ENCODE data around the gene PIP4K2B. TPM values are rescaled to one million over a fixed set of nuclear protein-coding genes. Genes with fewer than 3 reads are reported as not detected.
"Not testable (repeated sequence)": the region's sequence is repeated elsewhere in the genome, so short reads cannot be mapped to it uniquely, and the experiment has no call there.

PIP4K2B gene
- polyA plus RNA-seq, 1 experiment: 36.8 TPM

- no peak for TF ChIP-seq CTCF (IDR thresholded peaks at IDR 0.05; ENCODE audit: low read depth, low read length)
- POLR2A ChIA-PET: no interaction called here
- Histone ChIP-seq H3K27me3 (ENCODE audit: control insufficient read depth, insufficient read depth, low read length) (no peaks in the 10 kb centered on the region), H3K4me3 (ENCODE audit: low read depth, low read length) (no peak overlapping the region), H3K27ac (ENCODE audit: low read depth, low read length) (no peak overlapping the region), H3K9me3 (ENCODE audit: control insufficient read depth, insufficient read depth, low read length) (no peaks in the 10 kb centered on the region; the same call in 1 of the 2 replicates)
- CTCF ChIA-PET: interaction anchor here (1.2 kb wide), 1 partner anchor 8 kb away, joined by 3 read pairs; no protein-coding TSS in a partner anchor
- no peak for DNase-seq (ENCODE audit: low read depth, low spot score)
Observed at GRCh38 chr17:38727736-38728135, 71.6 kb downstream of the PIP4K2B start.

GRCh38 chr17:38726145-38726544, 73.2 kb downstream of the PIP4K2B start:
- H3K4me3 ChIP-seq (ENCODE audit: low read depth, low read length); DNase-seq (ENCODE audit: low read depth, low spot score); POLR2A ChIA-PET; H3K9me3 ChIP-seq (ENCODE audit: control insufficient read depth, insufficient read depth, low read length); CTCF ChIA-PET; H3K27ac ChIP-seq (ENCODE audit: low read depth, low read length); H3K27me3 ChIP-seq (ENCODE audit: control insufficient read depth, insufficient read depth, low read length): not testable (repeated sequence)

- POLR2A ChIA-PET: no interaction called here
- DNase-seq (ENCODE audit: low read depth, low spot score): no peak
Observed at GRCh38 chr17:38725066-38725465, 74.3 kb downstream of the PIP4K2B start.

GRCh38 chr17:38724337-38724988, 74.9 kb downstream of the PIP4K2B start:
- H3K27ac ChIP-seq (ENCODE audit: low read depth, low read length): no peak overlapping the region

More at GRCh38 chr17:38725066-38725465, 74.3 kb downstream of the PIP4K2B start:
- Histone ChIP-seq H3K27me3 (ENCODE audit: control insufficient read depth, insufficient read depth, low read length) (no peaks in the 10 kb centered on the region), H3K4me3 (ENCODE audit: low read depth, low read length) (no peak overlapping the region), H3K27ac (ENCODE audit: low read depth, low read length) (no peak overlapping the region), H3K9me3 (ENCODE audit: control insufficient read depth, insufficient read depth, low read length) (no peaks in the 10 kb centered on the region; the same call in 1 of the 2 replicates)
- TF ChIP-seq CTCF (IDR thresholded peaks at IDR 0.05; ENCODE audit: low read depth, low read length): no peak
- CTCF ChIA-PET: interaction anchor here (1.4 kb wide), 1 partner anchor 10 kb away, joined by 6 read pairs; no protein-coding TSS in a partner anchor

GRCh38 chr17:38721802-38722201, 77.6 kb downstream of the PIP4K2B start:
- POLR2A ChIA-PET: no interaction called here

More at GRCh38 chr17:38724337-38724988, 74.9 kb downstream of the PIP4K2B start:
- Histone ChIP-seq H3K4me3 (ENCODE audit: low read depth, low read length) (no peak overlapping the region), H3K27me3 (ENCODE audit: control insufficient read depth, insufficient read depth, low read length) (no peaks in the 10 kb centered on the region), H3K9me3 (ENCODE audit: control insufficient read depth, insufficient read depth, low read length) (no peaks in the 10 kb centered on the region; the same call in 1 of the 2 replicates)
- no peak for DNase-seq (ENCODE audit: low read depth, low spot score)
- TF ChIP-seq CTCF (IDR thresholded peaks at IDR 0.05; ENCODE audit: low read depth, low read length): no peak
- CTCF ChIA-PET: interaction anchor here (1.4 kb wide), 1 partner anchor 10 kb away, joined by 6 read pairs; no protein-coding TSS in a partner anchor
- POLR2A ChIA-PET: no interaction called here

More at GRCh38 chr17:38721802-38722201, 77.6 kb downstream of the PIP4K2B start:
- no peak overlapping the region for H3K27ac ChIP-seq (ENCODE audit: low read depth, low read length)
- no peak for TF ChIP-seq CTCF (IDR thresholded peaks at IDR 0.05; ENCODE audit: low read depth, low read length)
- no peak overlapping the region for H3K4me3 ChIP-seq (ENCODE audit: low read depth, low read length)
- CTCF ChIA-PET: interaction anchor here (1.3 kb wide), 1 partner anchor 13 kb away, joined by 7 read pairs; no protein-coding TSS in a partner anchor
- DNase-seq (ENCODE audit: low read depth, low spot score): no peak
- H3K27me3 ChIP-seq (ENCODE audit: control insufficient read depth, insufficient read depth, low read length): no peaks in the 10 kb centered on the region
- H3K9me3 ChIP-seq (ENCODE audit: control insufficient read depth, insufficient read depth, low read length): no peaks in the 10 kb centered on the region; the same call in 1 of the 2 replicates
